Measurements from ENCODE around the gene SRD5A3. TPM values are rescaled to one million over a fixed set of nuclear protein-coding genes. Genes with fewer than 3 reads are reported as not detected.

Gene SRD5A3

GRCh38 chr4:55416176-55416575 is 70.1 kb downstream of the SRD5A3 start:
- H3K56ac ChIP-seq (ENCODE audit: low read length), result no peak overlapping the region
- H2AK5ac ChIP-seq (ENCODE audit: low read length), result no peak overlapping the region
- no peak overlapping the region for H3K4me3 ChIP-seq (ENCODE audit: low read length)
- no peak for DNase-seq
- H3K18ac ChIP-seq (ENCODE audit: low read length), result no peak overlapping the region
- H3K27ac ChIP-seq (ENCODE audit: low read depth, low read length), result no peak overlapping the region
- no peak overlapping the region for H3K4ac ChIP-seq (ENCODE audit: low read depth, low read length)
- H3K79me2 ChIP-seq (ENCODE audit: control insufficient read depth, insufficient read depth, low read length), result peaks cover 16% of the 10 kb centered on the region
- peaks cover 14% of the 10 kb centered on the region for H3K79me1 ChIP-seq (ENCODE audit: low read length)
- no peak overlapping the region for H4K8ac ChIP-seq (ENCODE audit: low read depth, low read length)
- WGBS (ENCODE audit: extremely low coverage, insufficient coverage, low lambda C conversion rate), result 100% methylated on average over 1 of the region's 3 CpGs
- no peaks in the 10 kb centered on the region for H3K4me1 ChIP-seq (ENCODE audit: control insufficient read depth, low read depth, low read length)
- no peaks in the 10 kb centered on the region for H3K27me3 ChIP-seq (ENCODE audit: insufficient read depth, low read length, poor library complexity)
- no peak overlapping the region for H2BK120ac ChIP-seq (ENCODE audit: low read depth, low read length)
- no peak overlapping the region for H2BK5ac ChIP-seq (ENCODE audit: low read length)
- no peak overlapping the region for H3K9ac ChIP-seq (ENCODE audit: low read length)
- H2BK15ac ChIP-seq (replicated peaks; ENCODE audit: low read depth), result no peak overlapping the region
- no peak overlapping the region for H3K23ac ChIP-seq (ENCODE audit: low read length)
- H3K4me2 ChIP-seq (ENCODE audit: low read length), result no peak overlapping the region
- H4K5ac ChIP-seq (ENCODE audit: low read length), result no peak overlapping the region
- peaks cover 9% of the 10 kb centered on the region for H3K36me3 ChIP-seq (ENCODE audit: control insufficient read depth, insufficient read depth, low read length)

Small RNA genes within 50 kb of the gene (small RNA-seq; reads per million reads assigned to genes)
- not detected for gene RF00019 (ENCODE audit: insufficient read depth)

Data from mesendoderm (in vitro differentiated cells).